ENCODE measurements around the gene ABHD10. TPM values are rescaled to one million over a fixed set of nuclear protein-coding genes. Genes with fewer than 3 reads are reported as not detected.
"Not testable (repeated sequence)": the region's sequence is repeated elsewhere in the genome, so short reads cannot be mapped to it uniquely, and the experiment has no call there.

ABHD10 gene
- total and polyA plus RNA-seq, 4 donors = 8.6 to 21.6 (median 12.9) TPM

DNA sequence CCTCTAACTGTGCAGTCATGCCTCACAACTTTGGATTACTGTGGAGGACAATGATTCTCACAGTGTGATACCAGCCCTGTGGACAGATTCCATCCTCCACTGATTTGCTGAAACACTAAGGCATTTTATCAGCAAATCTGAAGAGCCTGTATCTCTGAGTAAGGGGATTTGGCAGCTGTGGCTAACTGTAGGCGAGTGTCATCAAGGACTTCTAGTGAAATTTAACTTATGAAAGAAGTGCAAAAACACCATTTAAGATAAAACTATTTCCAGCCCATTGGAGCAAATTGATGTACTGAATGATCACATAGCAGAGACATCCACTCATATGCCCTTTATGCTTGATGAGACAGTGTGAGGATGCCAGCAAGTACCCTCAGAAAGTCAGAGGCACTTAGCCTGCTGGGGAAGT lies 41.9 kb downstream of the ABHD10 start:
- no peak overlapping the region for H3K4me3 ChIP-seq (ENCODE audit: low read length in 2 of 2)
- H3K9me3 ChIP-seq (ENCODE audit: control insufficient read depth, low read length) = no peaks in the 10 kb centered on the region
- 88 to 98% methylated on average over 1 of the region's 1 CpG for WGBS, 2 donors
- ATAC-seq (ENCODE audit: low FRiP score) = no peak
- no peaks in the 10 kb centered on the region for H3K4me1 ChIP-seq (ENCODE audit: control insufficient read depth in 1 of 2, insufficient read depth in 2 of 2, low read length in 2 of 2)
- DNase-seq = no peak
- H3K27me3 ChIP-seq (ENCODE audit: control insufficient read depth in 1 of 2, insufficient read depth in 2 of 2, low read length in 1 of 2) = no peaks in the 10 kb centered on the region
- no peak overlapping the region for H3K27ac ChIP-seq (ENCODE audit: low read depth in 1 of 2, low read length in 2 of 2)
- intact Hi-C loops (cut with DNase I) = no loop called here
- no peaks in the 10 kb centered on the region for H3K36me3 ChIP-seq (ENCODE audit: control insufficient read depth in 1 of 2, insufficient read depth in 2 of 2, low read length in 1 of 2)

DNA sequence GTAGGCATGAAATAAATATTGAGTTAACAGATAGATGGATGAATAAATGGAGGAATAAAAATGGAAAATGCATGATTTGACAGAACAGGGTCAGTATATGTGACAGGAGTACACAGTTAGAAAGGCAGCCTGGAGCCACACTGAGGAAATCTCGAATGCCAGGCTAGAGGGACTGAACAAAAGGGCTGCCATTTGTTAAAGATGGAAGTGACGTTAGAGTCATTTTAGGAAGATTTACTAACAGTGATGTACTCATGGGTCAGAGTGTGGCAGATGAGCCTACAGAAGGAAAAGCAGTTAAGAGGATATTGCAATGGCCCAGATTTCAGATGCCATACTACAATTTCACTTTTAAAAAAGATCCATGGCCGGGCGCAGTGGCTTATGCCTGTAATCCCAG lies 48.3 kb downstream of the ABHD10 start:
- Histone ChIP-seq H3K9me3 (ENCODE audit: control insufficient read depth, low read length) (no peaks in the 10 kb centered on the region), H3K4me3 (ENCODE audit: low read length in 2 of 2) (no peak overlapping the region), H3K27ac (ENCODE audit: low read depth in 1 of 2, low read length in 2 of 2) (no peak overlapping the region), H3K4me1 (ENCODE audit: control insufficient read depth in 1 of 2, insufficient read depth in 2 of 2, low read length in 2 of 2) (no peaks in the 10 kb centered on the region), H3K27me3 (ENCODE audit: control insufficient read depth in 1 of 2, insufficient read depth in 2 of 2, low read length in 1 of 2) (no peaks in the 10 kb centered on the region), H3K36me3 (ENCODE audit: control insufficient read depth in 1 of 2, insufficient read depth in 2 of 2, low read length in 1 of 2) (no peaks in the 10 kb centered on the region)
- intact Hi-C loops (cut with DNase I) = no loop called here
- ATAC-seq (ENCODE audit: low FRiP score) (no peak), DNase-seq (no peak)
- 88 to 92% methylated on average over 4 of the region's 4 CpGs for WGBS, 2 donors

DNA sequence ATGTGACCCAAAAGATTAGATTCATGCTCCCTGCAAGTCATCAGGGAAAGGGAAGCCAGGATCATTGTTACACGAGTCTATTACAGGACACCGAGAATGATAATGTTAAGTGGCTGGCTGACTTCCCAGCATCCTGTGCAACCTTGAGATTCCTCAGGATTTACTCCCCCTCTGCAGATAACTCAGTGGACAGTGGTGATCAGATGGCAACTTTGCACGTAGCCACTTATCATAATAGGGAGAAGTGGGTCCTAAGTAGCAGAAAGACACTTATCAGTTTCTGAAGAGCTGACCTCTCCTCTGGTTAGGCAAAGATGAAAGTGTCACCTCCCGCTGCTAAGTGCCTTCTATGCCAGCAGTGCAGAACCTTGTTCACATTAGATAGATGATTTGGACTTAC lies 49.0 kb downstream of the ABHD10 start:
- Histone ChIP-seq H3K4me3 (ENCODE audit: low read length in 2 of 2) (no peak overlapping the region), H3K27me3 (ENCODE audit: control insufficient read depth in 1 of 2, insufficient read depth in 2 of 2, low read length in 1 of 2) (no peaks in the 10 kb centered on the region), H3K36me3 (ENCODE audit: control insufficient read depth in 1 of 2, insufficient read depth in 2 of 2, low read length in 1 of 2) (no peaks in the 10 kb centered on the region), H3K27ac (ENCODE audit: low read depth in 1 of 2, low read length in 2 of 2) (no peak overlapping the region), H3K4me1 (ENCODE audit: control insufficient read depth in 1 of 2, insufficient read depth in 2 of 2, low read length in 2 of 2) (no peaks in the 10 kb centered on the region), H3K9me3 (ENCODE audit: control insufficient read depth, low read length) (no peaks in the 10 kb centered on the region)
- DNase-seq = no peak
- intact Hi-C loops (cut with DNase I) = no loop called here
- no peak for ATAC-seq (ENCODE audit: low FRiP score)
- WGBS, 2 donors = 73 to 84% methylated on average over 4 of the region's 4 CpGs

DNA sequence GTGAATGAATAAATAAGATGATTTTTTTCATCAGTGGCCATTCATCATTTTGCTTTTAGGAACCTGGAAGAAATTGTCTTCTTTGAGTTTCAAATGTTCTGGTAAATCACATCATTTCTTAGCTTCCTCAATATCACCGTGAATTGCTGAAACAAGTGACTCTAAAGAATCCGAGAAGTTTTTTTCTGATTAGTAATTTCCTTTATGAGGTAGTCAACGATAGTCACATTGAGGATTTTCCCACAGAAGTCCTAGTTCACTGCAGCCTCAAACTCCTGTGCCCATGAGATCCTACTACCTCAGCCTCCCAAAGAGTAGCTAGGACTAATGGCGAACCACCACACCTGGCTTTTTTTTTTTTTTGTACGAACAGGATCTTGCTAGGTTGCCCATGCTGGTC lies 52.1 kb downstream of the ABHD10 start:
- WGBS, 2 donors = 93 to 94% methylated on average over 5 of the region's 5 CpGs
- DNase-seq = no peak
- ATAC-seq (ENCODE audit: low FRiP score) = no peak

DNA sequence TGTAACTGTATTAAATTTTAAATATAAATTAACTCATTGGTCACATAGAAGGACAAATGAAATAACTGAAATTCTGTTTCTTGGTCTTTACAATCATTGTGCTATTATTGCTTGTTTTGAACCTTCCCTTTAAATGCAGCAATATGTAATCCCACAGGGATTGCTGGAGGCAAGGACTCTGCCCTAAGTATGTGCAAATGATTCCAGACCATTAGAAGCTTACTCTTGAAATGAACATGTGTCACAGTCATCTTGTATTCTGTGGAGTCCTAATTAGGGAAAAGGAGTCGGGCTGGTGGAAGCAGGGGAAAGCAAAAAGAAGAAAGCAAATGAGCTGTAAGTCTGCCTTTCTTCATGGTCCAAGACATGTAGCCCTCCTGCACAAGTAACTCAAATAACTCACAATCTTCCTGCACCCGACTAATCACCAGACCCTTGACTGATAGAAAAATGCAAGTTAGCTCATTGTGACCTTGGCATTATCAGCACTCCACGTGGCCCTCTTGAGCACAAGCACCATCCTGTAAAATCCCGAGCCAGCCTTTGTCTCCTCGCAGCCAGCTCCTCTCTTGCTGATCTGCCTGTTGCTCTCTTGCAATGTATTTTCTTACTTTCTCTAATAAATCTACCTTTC lies 53.4 kb downstream of the ABHD10 start:
- 71 to 73% methylated on average over 5 of the region's 5 CpGs for WGBS, 2 donors
- no peak for DNase-seq

More for the DNA sequence above, 52.1 kb downstream of the ABHD10 start:
- no peaks in the 10 kb centered on the region for H3K4me1 ChIP-seq (ENCODE audit: control insufficient read depth in 1 of 2, insufficient read depth in 2 of 2, low read length in 2 of 2)
- H3K4me3 ChIP-seq (ENCODE audit: low read length in 2 of 2) = no peak overlapping the region
- intact Hi-C loops (cut with DNase I) = no loop called here
- no peaks in the 10 kb centered on the region for H3K27me3 ChIP-seq (ENCODE audit: control insufficient read depth in 1 of 2, insufficient read depth in 2 of 2, low read length in 1 of 2)
- no peaks in the 10 kb centered on the region for H3K9me3 ChIP-seq (ENCODE audit: control insufficient read depth, low read length)
- H3K36me3 ChIP-seq (ENCODE audit: control insufficient read depth in 1 of 2, insufficient read depth in 2 of 2, low read length in 1 of 2) = no peaks in the 10 kb centered on the region
- H3K27ac ChIP-seq (ENCODE audit: low read depth in 1 of 2, low read length in 2 of 2) = no peak overlapping the region

DNA sequence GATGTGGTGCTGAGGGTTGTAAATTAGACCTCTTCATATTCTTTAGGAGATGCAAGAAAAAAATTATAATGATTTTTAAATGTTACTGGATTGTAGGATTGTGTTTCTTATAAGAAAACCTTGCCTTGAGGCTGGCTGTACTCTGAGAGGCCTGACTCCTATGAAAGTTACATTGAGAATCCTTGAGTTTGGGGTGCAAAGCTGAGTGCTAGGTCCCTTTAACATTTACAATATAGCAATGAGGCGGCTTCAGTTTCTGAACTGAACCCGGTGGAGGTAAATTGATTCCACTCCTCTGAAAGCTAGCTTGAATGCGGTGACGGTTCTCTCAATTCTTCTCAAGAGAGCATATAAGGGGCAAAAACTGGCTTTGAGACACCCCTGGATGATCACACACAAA lies 55.6 kb downstream of the ABHD10 start, which contains the start of gene TMPRSS7:
Gene TMPRSS7, plus strand, starts transcription at position 301 of the 400 bp plus-strand sequence. CDS start 110 bp downstream, outside the sequence.
- H3K27ac ChIP-seq (ENCODE audit: low read depth in 1 of 2, low read length in 2 of 2) = no peak within 1 kb of the TSS
- intact Hi-C loops (cut with DNase I) = no loop called here
- DNase-seq (no peak), ATAC-seq (ENCODE audit: low FRiP score) (no peak)
- WGBS, 2 donors = 93 to 98% methylated on average over 4 of the region's 4 CpGs
- H3K9me3 ChIP-seq (ENCODE audit: control insufficient read depth, low read length) = no peaks in the 10 kb centered on the region
- H3K27me3 ChIP-seq (ENCODE audit: control insufficient read depth in 1 of 2, insufficient read depth in 2 of 2, low read length in 1 of 2) = no peaks in the 10 kb centered on the region
- H3K4me3 ChIP-seq (ENCODE audit: low read length in 2 of 2) = no peak within 1 kb of the TSS
- no peaks in the 10 kb centered on the region for H3K4me1 ChIP-seq (ENCODE audit: control insufficient read depth in 1 of 2, insufficient read depth in 2 of 2, low read length in 2 of 2)
- no peaks in the 10 kb centered on the region for H3K36me3 ChIP-seq (ENCODE audit: control insufficient read depth in 1 of 2, insufficient read depth in 2 of 2, low read length in 1 of 2)

More for the DNA sequence above, 53.4 kb downstream of the ABHD10 start:
- H3K27me3 ChIP-seq (ENCODE audit: control insufficient read depth in 1 of 2, insufficient read depth in 2 of 2, low read length in 1 of 2) = no peaks in the 10 kb centered on the region
- H3K4me3 ChIP-seq (ENCODE audit: low read length in 2 of 2) = no peak overlapping the region
- H3K4me1 ChIP-seq (ENCODE audit: control insufficient read depth in 1 of 2, insufficient read depth in 2 of 2, low read length in 2 of 2) = no peaks in the 10 kb centered on the region
- no peaks in the 10 kb centered on the region for H3K36me3 ChIP-seq (ENCODE audit: control insufficient read depth in 1 of 2, insufficient read depth in 2 of 2, low read length in 1 of 2)
- no peak for ATAC-seq (ENCODE audit: low FRiP score)
- intact Hi-C loops (cut with DNase I) = no loop called here
- H3K9me3 ChIP-seq (ENCODE audit: control insufficient read depth, low read length) = no peaks in the 10 kb centered on the region
- H3K27ac ChIP-seq (ENCODE audit: low read depth in 1 of 2, low read length in 2 of 2) = no peak overlapping the region

DNA sequence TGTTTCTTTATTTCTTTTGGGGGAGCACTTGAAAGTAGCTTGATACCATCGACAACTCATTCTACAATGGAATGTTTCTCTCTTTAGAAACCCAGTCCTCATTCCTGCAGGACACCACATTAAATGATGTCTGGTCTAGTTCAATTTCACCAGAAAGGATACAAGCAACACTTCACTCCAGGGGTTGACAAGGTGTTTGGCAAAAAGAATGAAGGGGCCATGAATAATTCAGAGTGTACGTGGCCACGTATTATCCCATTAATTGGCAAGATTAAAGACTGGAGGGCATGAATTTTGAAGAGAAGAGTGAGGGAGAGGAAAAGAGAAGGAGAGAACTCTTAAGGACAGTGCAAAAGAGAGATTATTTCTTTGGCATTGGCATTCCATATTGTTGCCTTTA lies 56.4 kb downstream of the ABHD10 start:
- Histone ChIP-seq H3K4me3 (ENCODE audit: low read length in 2 of 2) (no peak overlapping the region), H3K27ac (ENCODE audit: low read depth in 1 of 2, low read length in 2 of 2) (no peak overlapping the region), H3K4me1 (ENCODE audit: control insufficient read depth in 1 of 2, insufficient read depth in 2 of 2, low read length in 2 of 2) (no peaks in the 10 kb centered on the region), H3K9me3 (ENCODE audit: control insufficient read depth, low read length) (no peaks in the 10 kb centered on the region), H3K27me3 (ENCODE audit: control insufficient read depth in 1 of 2, insufficient read depth in 2 of 2, low read length in 1 of 2) (no peaks in the 10 kb centered on the region), H3K36me3 (ENCODE audit: control insufficient read depth in 1 of 2, insufficient read depth in 2 of 2, low read length in 1 of 2) (no peaks in the 10 kb centered on the region)
- 77 to 82% methylated on average over 3 of the region's 3 CpGs for WGBS, 2 donors
- ATAC-seq (ENCODE audit: low FRiP score) (no peak), DNase-seq (no peak)
- intact Hi-C loops (cut with DNase I) = no loop called here

DNA sequence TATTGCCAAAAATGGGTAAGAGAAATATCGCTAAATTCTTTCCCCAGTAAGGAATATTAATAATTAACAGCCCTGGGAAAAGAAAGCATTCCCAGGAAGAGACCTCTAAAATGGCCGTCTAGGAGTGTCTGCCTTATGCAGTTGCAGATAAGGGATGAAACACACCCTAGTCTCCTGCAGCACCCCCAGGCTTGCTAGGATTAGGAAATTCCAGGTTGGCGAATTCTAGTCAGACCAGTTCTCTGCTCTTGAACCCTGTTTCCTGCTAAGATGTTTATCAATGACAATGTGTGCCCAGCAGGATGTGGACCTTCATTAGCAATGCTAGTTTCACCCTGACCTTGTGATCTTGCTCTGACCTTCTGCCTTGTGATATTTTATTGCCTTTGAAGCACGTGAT lies 58.4 kb downstream of the ABHD10 start:
- ATAC-seq (ENCODE audit: low FRiP score); H3K9me3 ChIP-seq (ENCODE audit: control insufficient read depth, low read length); H3K36me3 ChIP-seq (ENCODE audit: control insufficient read depth in 1 of 2, insufficient read depth in 2 of 2, low read length in 1 of 2); H3K27me3 ChIP-seq (ENCODE audit: control insufficient read depth in 1 of 2, insufficient read depth in 2 of 2, low read length in 1 of 2); intact Hi-C loops (cut with DNase I); DNase-seq; H3K4me3 ChIP-seq (ENCODE audit: low read length in 2 of 2); H3K27ac ChIP-seq (ENCODE audit: low read depth in 1 of 2, low read length in 2 of 2); H3K4me1 ChIP-seq (ENCODE audit: control insufficient read depth in 1 of 2, insufficient read depth in 2 of 2, low read length in 2 of 2): not testable (repeated sequence)
- whole genome bisulfite sequencing, 2 donors = 67 to 69% methylated on average over 4 of the region's 4 CpGs

DNA sequence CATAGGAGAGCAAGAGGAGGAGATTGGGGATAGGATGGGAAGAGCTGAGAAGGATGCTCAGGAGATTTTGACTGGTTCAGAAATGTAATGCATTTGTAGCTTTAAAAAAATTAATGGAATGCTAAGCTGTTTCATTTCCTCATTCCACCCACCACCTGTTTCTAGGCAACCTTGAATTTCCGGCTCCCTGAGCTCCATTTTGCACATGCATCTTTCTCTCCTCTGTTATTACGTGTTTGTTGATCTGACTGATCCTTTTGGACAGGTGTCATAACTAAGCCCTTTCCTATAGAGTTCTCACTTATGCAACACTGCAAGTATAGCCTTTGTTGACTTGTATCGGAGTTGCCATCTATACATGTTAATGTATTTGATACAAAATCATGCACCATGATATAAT lies 60.0 kb downstream of the ABHD10 start:
- DNase-seq (no peak), ATAC-seq (ENCODE audit: low FRiP score) (no peak)
- Histone ChIP-seq H3K4me1 (ENCODE audit: control insufficient read depth in 1 of 2, insufficient read depth in 2 of 2, low read length in 2 of 2) (no peaks in the 10 kb centered on the region), H3K9me3 (ENCODE audit: control insufficient read depth, low read length) (no peaks in the 10 kb centered on the region), H3K27me3 (ENCODE audit: control insufficient read depth in 1 of 2, insufficient read depth in 2 of 2, low read length in 1 of 2) (no peaks in the 10 kb centered on the region), H3K36me3 (ENCODE audit: control insufficient read depth in 1 of 2, insufficient read depth in 2 of 2, low read length in 1 of 2) (no peaks in the 10 kb centered on the region), H3K4me3 (ENCODE audit: low read length in 2 of 2) (no peak overlapping the region), H3K27ac (ENCODE audit: low read depth in 1 of 2, low read length in 2 of 2) (no peak overlapping the region)
- 75 to 80% methylated on average over 3 of the region's 3 CpGs for WGBS, 2 donors
- intact Hi-C loops (cut with DNase I) = no loop called here
